ENCODE measurements around the gene PINLYP. TPM values are rescaled to one million over a fixed set of nuclear protein-coding genes. Genes with fewer than 3 reads are reported as not detected.

PINLYP gene
- polyA plus RNA-seq, 3 donors: 0.83 to 1.3 (median 0.93) TPM

- peaks cover 15% of the 10 kb centered on the region for H3K4me1 Mint-ChIP-seq
- peaks cover 17 to 36% (median 31%) of the 10 kb centered on the region in 3 donors for H3K27me3 Mint-ChIP-seq (ENCODE audit: low read depth in 3 of 3)
- Histone ChIP-seq H3K27ac (ENCODE audit: low read depth in 1 of 2, low read length in 2 of 2) (no peak overlapping the region), H3K79me2 (ENCODE audit: insufficient read depth, low read length) (no peaks in the 10 kb centered on the region), H3K9ac (ENCODE audit: insufficient read depth, low read length, poor library complexity, severe bottlenecking) (no peak overlapping the region), H3K4me2 (replicated peaks; ENCODE audit: extremely low read depth, low read length, poor library complexity, severe bottlenecking) (no peak overlapping the region), H3K4me1 (ENCODE audit: control insufficient read depth in 1 of 2, insufficient read depth in 2 of 2, low read length in 2 of 2) (peaks cover 0 to 6% of the 10 kb centered on the region in 2 donors), H3K27me3 (ENCODE audit: control insufficient read depth in 2 of 2, insufficient read depth in 2 of 2, low read length in 2 of 2) (peaks cover 0 to 17% of the 10 kb centered on the region in 2 donors), H2AFZ (ENCODE audit: insufficient read depth, low read depth, low read length, poor library complexity, severe bottlenecking) (no peak overlapping the region), H4K20me1 (ENCODE audit: insufficient read depth, low read length) (peaks cover 5% of the 10 kb centered on the region), H3K36me3 (replicated peaks in 1 of 2; ENCODE audit: control insufficient read depth in 1 of 2, insufficient read depth in 2 of 2, low read length in 2 of 2) (no peaks in the 10 kb centered on the region), H3K4me3 (replicated peaks in 1 of 3; ENCODE audit: low read depth in 2 of 3, low read length in 3 of 3) (no peak overlapping the region), H3K9me3 (replicated peaks in 1 of 2; ENCODE audit: control insufficient read depth in 1 of 2, insufficient read depth in 1 of 2, low read length in 2 of 2) (no peaks in the 10 kb centered on the region)
- intact Hi-C loops (cut with micrococcal nuclease): no loop called here
- H3K9me3 Mint-ChIP-seq: peaks cover 1 to 13% (median 5%) of the 10 kb centered on the region in 7 donors
- WGBS (ENCODE audit: insufficient coverage): 71% methylated on average over 14 of the region's 32 CpGs
- no peak overlapping the region for H3K27ac Mint-ChIP-seq
- H3K4me3 Mint-ChIP-seq: peak overlapping the region in 1 of 2 donors; percentile 53
- TF ChIP-seq CTCF (IDR thresholded peaks at IDR 0.05): no peak
- peak in 1 of 3 donors; percentile 36 for DNase-seq
- no peaks in the 10 kb centered on the region for H3K36me3 Mint-ChIP-seq
These were observed 50.4 kb downstream of the PINLYP start for GRCh38 chr19:43625918-43626579.

GRCh38 chr19:43626838-43627237 is 51.2 kb downstream of the PINLYP start:
- peaks cover 17 to 36% (median 31%) of the 10 kb centered on the region in 3 donors for H3K27me3 Mint-ChIP-seq (ENCODE audit: low read depth in 3 of 3)
- H3K9me3 Mint-ChIP-seq: peaks cover 1 to 13% (median 5%) of the 10 kb centered on the region in 7 donors
- DNase-seq: no peak
- H4K20me1 ChIP-seq (ENCODE audit: insufficient read depth, low read length): peaks cover 5% of the 10 kb centered on the region
- no peak overlapping the region for H3K4me3 ChIP-seq (replicated peaks in 1 of 3; ENCODE audit: low read depth in 2 of 3, low read length in 3 of 3)
- no peak overlapping the region for H3K4me2 ChIP-seq (replicated peaks; ENCODE audit: extremely low read depth, low read length, poor library complexity, severe bottlenecking)
- no peaks in the 10 kb centered on the region for H3K36me3 ChIP-seq (replicated peaks in 1 of 2; ENCODE audit: control insufficient read depth in 1 of 2, insufficient read depth in 2 of 2, low read length in 2 of 2)
- no peaks in the 10 kb centered on the region for H3K9me3 ChIP-seq (replicated peaks in 1 of 2; ENCODE audit: control insufficient read depth in 1 of 2, insufficient read depth in 1 of 2, low read length in 2 of 2)
- WGBS (ENCODE audit: insufficient coverage): 47% methylated on average over 12 of the region's 17 CpGs
- intact Hi-C loops (cut with micrococcal nuclease): no loop called here
- H3K9ac ChIP-seq (ENCODE audit: insufficient read depth, low read length, poor library complexity, severe bottlenecking): no peak overlapping the region
- peak overlapping the region in 1 of 2 donors; percentile 53 for H3K4me3 Mint-ChIP-seq
- H3K79me2 ChIP-seq (ENCODE audit: insufficient read depth, low read length): no peaks in the 10 kb centered on the region
- peaks cover 15% of the 10 kb centered on the region for H3K4me1 Mint-ChIP-seq
- no peaks in the 10 kb centered on the region for H3K36me3 Mint-ChIP-seq
- peaks cover 0 to 21% of the 10 kb centered on the region in 2 donors for H3K27me3 ChIP-seq (ENCODE audit: control insufficient read depth in 2 of 2, insufficient read depth in 2 of 2, low read length in 2 of 2)
- peaks cover 0 to 6% of the 10 kb centered on the region in 2 donors for H3K4me1 ChIP-seq (ENCODE audit: control insufficient read depth in 1 of 2, insufficient read depth in 2 of 2, low read length in 2 of 2)
- no peak for TF ChIP-seq CTCF (IDR thresholded peaks at IDR 0.05)
- H2AFZ ChIP-seq (ENCODE audit: insufficient read depth, low read depth, low read length, poor library complexity, severe bottlenecking): no peak overlapping the region
- H3K27ac Mint-ChIP-seq: peak overlapping the region in 1 of 7 donors; percentile 80
- no peak overlapping the region for H3K27ac ChIP-seq (ENCODE audit: low read depth in 1 of 2, low read length in 2 of 2)

Data from CD14-positive monocyte (primary cell).